Fibroblast of mammary gland (primary cell): ENCODE results near the gene MAN1A1.

Experiments
- DNase-seq: peaks from one replicate; pipeline ENCODE4 v3.0.0-alpha.2; 2010; ENCODE audit warnings: low read depth
- H3K4me3 ChIP-seq: 2 replicates; pipeline ENCODE4 v1.5.1; 2011; ENCODE audit warnings: low read depth, mild to moderate bottlenecking, low read length, moderate library complexity; ENCODE audit not compliant: control insufficient read depth
- CTCF ChIP-seq: conservative IDR thresholded peaks from 2 replicates; pipeline ENCODE4 v1.5.1; 2011; ENCODE audit warnings: low read depth, low read length, inconsistent platforms; ENCODE audit not compliant: control insufficient read depth, insufficient read depth

The MAN1A1 gene

GRCh38 chr6:119267126-119267905, 82.2 kb downstream of the MAN1A1 start:
- no peak for DNase-seq
- TF ChIP-seq CTCF, result no peak
- H3K4me3 ChIP-seq, result no peak overlapping the region

- no peak for DNase-seq
- no peak overlapping the region for H3K4me3 ChIP-seq
- no peak for TF ChIP-seq CTCF
Measured at GRCh38 chr6:119264854-119265397, 84.6 kb downstream of the MAN1A1 start.

GRCh38 chr6:119262612-119263011, 86.9 kb downstream of the MAN1A1 start:
- TF ChIP-seq CTCF, result no peak
- no peak overlapping the region for H3K4me3 ChIP-seq
- no peak for DNase-seq

GRCh38 chr6:119261944-119262284, 87.6 kb downstream of the MAN1A1 start:
- TF ChIP-seq CTCF, result no peak
- no peak for DNase-seq

GRCh38 chr6:119259027-119259426, 90.5 kb downstream of the MAN1A1 start:
- no peak for DNase-seq
- no peak for TF ChIP-seq CTCF
- H3K4me3 ChIP-seq, result no peak overlapping the region

More at GRCh38 chr6:119261944-119262284, 87.6 kb downstream of the MAN1A1 start:
- no peak overlapping the region for H3K4me3 ChIP-seq

- TF ChIP-seq CTCF, result no peak
- H3K4me3 ChIP-seq, result no peak overlapping the region
- no peak for DNase-seq
Measured at GRCh38 chr6:119257726-119258125, 91.8 kb downstream of the MAN1A1 start.

GRCh38 chr6:119256978-119257462, 92.5 kb downstream of the MAN1A1 start:
- H3K4me3 ChIP-seq, result no peak overlapping the region
- TF ChIP-seq CTCF, result no peak
- no peak for DNase-seq
